K562 treated with DMSO at 1 percent for 12 hours (cell line): ENCODE measurements around the gene ARID4A. TPM values are rescaled to one million over a fixed set of nuclear protein-coding genes. Genes with fewer than 3 reads are reported as not detected.

Source experiments
- total RNA-seq: library from RNA; unstranded; fragments of 300-600 nt; gene quantifications from 2 replicates; pipeline ENCODE4 v1.2.3, GENCODE V29; 2022; ENCODE audit not compliant: insufficient read depth

The ARID4A gene, protein sequence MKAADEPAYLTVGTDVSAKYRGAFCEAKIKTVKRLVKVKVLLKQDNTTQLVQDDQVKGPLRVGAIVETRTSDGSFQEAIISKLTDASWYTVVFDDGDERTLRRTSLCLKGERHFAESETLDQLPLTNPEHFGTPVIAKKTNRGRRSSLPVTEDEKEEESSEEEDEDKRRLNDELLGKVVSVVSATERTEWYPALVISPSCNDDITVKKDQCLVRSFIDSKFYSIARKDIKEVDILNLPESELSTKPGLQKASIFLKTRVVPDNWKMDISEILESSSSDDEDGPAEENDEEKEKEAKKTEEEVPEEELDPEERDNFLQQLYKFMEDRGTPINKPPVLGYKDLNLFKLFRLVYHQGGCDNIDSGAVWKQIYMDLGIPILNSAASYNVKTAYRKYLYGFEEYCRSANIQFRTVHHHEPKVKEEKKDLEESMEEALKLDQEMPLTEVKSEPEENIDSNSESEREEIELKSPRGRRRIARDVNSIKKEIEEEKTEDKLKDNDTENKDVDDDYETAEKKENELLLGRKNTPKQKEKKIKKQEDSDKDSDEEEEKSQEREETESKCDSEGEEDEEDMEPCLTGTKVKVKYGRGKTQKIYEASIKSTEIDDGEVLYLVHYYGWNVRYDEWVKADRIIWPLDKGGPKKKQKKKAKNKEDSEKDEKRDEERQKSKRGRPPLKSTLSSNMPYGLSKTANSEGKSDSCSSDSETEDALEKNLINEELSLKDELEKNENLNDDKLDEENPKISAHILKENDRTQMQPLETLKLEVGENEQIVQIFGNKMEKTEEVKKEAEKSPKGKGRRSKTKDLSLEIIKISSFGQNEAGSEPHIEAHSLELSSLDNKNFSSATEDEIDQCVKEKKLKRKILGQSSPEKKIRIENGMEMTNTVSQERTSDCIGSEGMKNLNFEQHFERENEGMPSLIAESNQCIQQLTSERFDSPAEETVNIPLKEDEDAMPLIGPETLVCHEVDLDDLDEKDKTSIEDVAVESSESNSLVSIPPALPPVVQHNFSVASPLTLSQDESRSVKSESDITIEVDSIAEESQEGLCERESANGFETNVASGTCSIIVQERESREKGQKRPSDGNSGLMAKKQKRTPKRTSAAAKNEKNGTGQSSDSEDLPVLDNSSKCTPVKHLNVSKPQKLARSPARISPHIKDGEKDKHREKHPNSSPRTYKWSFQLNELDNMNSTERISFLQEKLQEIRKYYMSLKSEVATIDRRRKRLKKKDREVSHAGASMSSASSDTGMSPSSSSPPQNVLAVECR
- 3.8 and 6.3 TPM in 2 replicates for total RNA-seq

GRCh38 chr14:58298477-58299400 lies at the start of gene ARID4A:
ARID4A (plus strand) TSS chr14:58298555; CDS start chr14:58299855, 1,300 bp downstream.

DNA sequence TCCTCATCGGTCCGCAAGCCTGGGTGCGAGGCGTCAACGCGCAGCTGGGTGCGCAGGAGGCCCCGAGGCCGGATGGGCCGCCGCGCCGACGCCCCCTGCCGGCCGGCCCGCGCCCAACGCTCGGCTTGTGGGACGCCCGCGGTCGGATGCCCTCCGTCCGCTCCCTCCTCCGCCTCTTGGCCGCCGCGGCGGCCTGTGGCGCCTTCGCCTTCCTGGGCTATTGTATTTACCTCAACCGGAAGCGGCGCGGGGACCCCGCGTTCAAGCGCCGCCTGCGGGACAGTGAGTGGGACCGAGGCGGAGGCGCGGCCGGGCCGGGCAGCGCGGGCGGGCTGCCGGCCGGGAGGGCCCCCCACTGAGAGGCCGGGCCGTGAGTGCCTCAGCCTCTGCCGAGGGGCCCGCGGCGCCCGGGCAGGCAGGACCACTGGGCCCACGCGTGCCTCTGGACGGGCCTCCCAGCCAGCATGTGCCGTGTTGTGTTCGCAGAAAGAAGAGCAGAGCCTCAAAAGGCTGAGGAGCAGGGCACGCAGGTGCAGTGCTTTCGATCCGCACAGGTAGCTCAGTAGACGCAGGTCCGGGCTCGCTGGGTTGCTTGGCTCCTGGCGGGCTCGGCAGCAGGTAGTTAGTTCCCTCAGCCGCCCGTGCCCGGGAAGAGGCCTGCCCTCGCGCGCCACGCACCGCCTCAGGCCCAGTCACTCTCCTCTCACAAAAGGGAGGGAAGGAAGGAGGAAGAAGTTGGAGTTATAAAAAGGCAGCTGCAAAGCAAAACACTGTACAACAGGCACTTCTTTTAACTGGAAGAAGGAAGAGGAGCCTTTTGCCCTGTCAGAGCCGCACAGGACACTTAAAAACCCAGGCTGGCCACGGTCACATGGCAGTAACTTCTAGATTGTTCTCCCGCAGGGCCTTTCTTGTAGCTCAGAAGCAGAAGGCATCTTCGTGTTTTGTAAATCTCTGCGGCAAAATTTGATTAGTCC lies 97.7 kb downstream of the ARID4A start, which contains the start of gene TOMM20L:
Gene TOMM20L, plus strand, starts transcription at position 119 of the 977 bp plus-strand sequence. Its CDS starts 28 bp downstream, at position 147.

Other genes starting within 250 kb of the ARID4A start
- gene ARMH4, start 146.3 kb upstream of the ARID4A start, total RNA-seq: 0.14 TPM in 1 of 2 replicates, not detected in the other
- gene ACTR10, start 98.4 kb upstream of the ARID4A start, total RNA-seq: 41.4 and 42.2 TPM in 2 replicates
- gene PSMA3, start 53.7 kb upstream of the ARID4A start, total RNA-seq: 132 and 177 TPM in 2 replicates
- gene TOMM20L, start 97.4 kb downstream of the ARID4A start, total RNA-seq: not detected in 2 replicates
- 29.8 and 39.9 TPM in 2 replicates for gene TIMM9, start 129.0 kb downstream of the ARID4A start, total RNA-seq
- gene KIAA0586, start 129.2 kb downstream of the ARID4A start, total RNA-seq: 5.0 and 7.2 TPM in 2 replicates